Esophagus muscularis mucosa (tissue), 4 donors: ENCODE data around the gene ZSWIM4. TPM values are rescaled to one million over a fixed set of nuclear protein-coding genes. Genes with fewer than 3 reads are reported as not detected.
"Not testable (repeated sequence)": the region's sequence is repeated elsewhere in the genome, so short reads cannot be mapped to it uniquely, and the experiment has no call there.

Experiments
- DNase-seq: peaks from one replicate; pipeline ENCODE4 v3.0.0-alpha.2; 2017; ENCODE audit errors: extremely low spot score
- H3K27ac ChIP-seq, 4 donors: fragments of 200-600 bp; sonication (generic); replicated peaks in 1 of 4; 1 replicate in 3 of 4; 2 replicates in 1 of 4; pipeline ENCODE4 v1.5.1; 2016 to 2019; ENCODE audit warnings: mild to moderate bottlenecking in 1 of 4
- H3K27me3 ChIP-seq, 4 donors: fragments of 200-600 bp; sonication (generic); one replicate each; pipeline versions ENCODE4 v1.5.1 to v1.6.0; 2016 to 2019
- H3K36me3 ChIP-seq, 4 donors: fragments of 200-600 bp; sonication (generic); one replicate each; pipeline ENCODE4 v1.5.1; 2016 to 2019
- H3K4me1 ChIP-seq, 4 donors: fragments of 200-600 bp; sonication (generic); one replicate each; pipeline ENCODE4 v1.5.1; 2016 to 2019
- H3K4me3 ChIP-seq, 4 donors: fragments of 200-600 bp; sonication (generic); 1 replicate in 2 of 4; 2 replicates in 2 of 4; pipeline ENCODE4 v1.5.1; 2016 to 2019; ENCODE audit warnings: mild to moderate bottlenecking in 4 of 4, moderate library complexity in 1 of 4
- H3K9me3 ChIP-seq, 4 donors: fragments of 200-600 bp; sonication (generic); 1 replicate in 3 of 4; 2 replicates in 1 of 4; pipeline ENCODE4 v1.5.1; 2016 to 2019
- CTCF ChIP-seq, 3 experiments: fragments of 200-600 bp in 2 of 3; fragments of 450-650 bp in 1 of 3; sonication (generic) in 2 of 3; IDR thresholded peaks; one replicate each; pipeline ENCODE4 v1.5.1; 2017 to 2019; ENCODE audit warnings: antibody characterized with exemption in 3 of 3, mild to moderate bottlenecking in 2 of 3, moderate library complexity in 1 of 3
- EP300 ChIP-seq: sonication (generic); formaldehyde crosslinking; IDR thresholded peaks from one replicate; pipeline ENCODE4 v1.6.1; 2017; ENCODE audit warnings: antibody characterized with exemption
- POLR2A ChIP-seq: fragments of 450-650 bp; IDR thresholded peaks from one replicate; pipeline ENCODE4 v1.6.1; 2017; ENCODE audit warnings: antibody characterized with exemption, moderate library complexity, mild to moderate bottlenecking, low read depth
- POLR2AphosphoS5 ChIP-seq, 2 donors: sonication (generic); formaldehyde crosslinking; IDR thresholded peaks; one replicate each; pipeline ENCODE4 v1.6.1; 2017; ENCODE audit warnings: antibody characterized with exemption in 2 of 2
- WGBS: methylation state at CpG from one replicate; pipeline ENCODE4 v1.1.5; 2018; 5-methylcytosine and 5-hydroxymethylcytosine counted together
- intact Hi-C: fragments of 100-400 bp; cut with DNase I; formaldehyde crosslinking; loops from one replicate; pipeline ENCODE4 v1.15.1; 2023
- total RNA-seq, 4 donors: library from RNA; depleted of rRNA; stranded (reverse); fragments of >200 nt; gene quantifications; one replicate each; pipeline versions ENCODE4 v1.1.0 to v1.2.1, GENCODE V29; 2016

Gene ZSWIM4
- total RNA-seq, 4 donors from 2014 or later = 5.3 to 11.6 (median 7.8) TPM

GRCh38 chr19:13774217-13775191, 20.7 kb upstream of the ZSWIM4 start, which contains the start of gene C19orf53:
Gene C19orf53 (plus strand): TSS chr19:13774456. CDS start chr19:13774478, 22 bp downstream.
- H3K9me3 ChIP-seq = no peaks in the 10 kb centered on the region
- peak within 1 kb of the TSS; percentile 72 to 95 (median 78) for H3K4me3 ChIP-seq
- intact Hi-C loops = no loop called here
- peaks cover 24 to 72% (median 51%) of the 10 kb centered on the region in 4 donors for H3K36me3 ChIP-seq
- peak; percentile 97 for DNase-seq
- H3K4me1 ChIP-seq = peaks cover 14 to 31% (median 27%) of the 10 kb centered on the region in 4 donors
- no peaks in the 10 kb centered on the region for H3K27me3 ChIP-seq
- H3K27ac ChIP-seq = peak within 1 kb of the TSS; percentile 91 to 97 (median 92)
- 1% methylated on average over 58 of the region's 61 CpGs for WGBS
- TF ChIP-seq EP300 (no peak), POLR2AphosphoS5 (IDR thresholded peaks at IDR 0.05) (peak; percentile 99 to 100), POLR2A (peak; percentile 90), CTCF (IDR thresholded peaks at IDR 0.05) (peak in 1 of 3 experiments; percentile 41)

- 67% methylated on average over 4 of the region's 9 CpGs for WGBS
- H3K4me1 ChIP-seq = peaks cover 27 to 51% (median 45%) of the 10 kb centered on the region in 4 donors
These were observed 16.8 kb upstream of the ZSWIM4 start for GRCh38 chr19:13778398-13778797.

GRCh38 chr19:13778847-13779246, 16.4 kb upstream of the ZSWIM4 start:
- Histone ChIP-seq H3K9me3 (no peaks in the 10 kb centered on the region), H3K27me3 (no peaks in the 10 kb centered on the region), H3K36me3 (peaks cover 18 to 37% (median 30%) of the 10 kb centered on the region in 4 donors), H3K4me1 (peaks cover 25 to 47% (median 41%) of the 10 kb centered on the region in 4 donors), H3K4me3 (no peak overlapping the region), H3K27ac (no peak overlapping the region)
- TF ChIP-seq POLR2A (no peak), POLR2AphosphoS5 (IDR thresholded peaks at IDR 0.05) (no peak), EP300 (no peak), CTCF (IDR thresholded peaks at IDR 0.05) (no peak)
- intact Hi-C loops = no loop called here
- no peak for DNase-seq
- WGBS = 86% methylated on average over 5 of the region's 6 CpGs

More at GRCh38 chr19:13778398-13778797, 16.8 kb upstream of the ZSWIM4 start:
- TF ChIP-seq CTCF (IDR thresholded peaks at IDR 0.05) (no peak), POLR2A (no peak), POLR2AphosphoS5 (IDR thresholded peaks at IDR 0.05) (no peak), EP300 (no peak)
- Histone ChIP-seq H3K36me3 (peaks cover 18 to 37% (median 30%) of the 10 kb centered on the region in 4 donors), H3K9me3 (no peaks in the 10 kb centered on the region), H3K4me3 (no peak overlapping the region), H3K27ac (no peak overlapping the region), H3K27me3 (no peaks in the 10 kb centered on the region)
- intact Hi-C loops = no loop called here
- DNase-seq = no peak

- Histone ChIP-seq H3K4me1 (peaks cover 22 to 48% (median 43%) of the 10 kb centered on the region in 4 donors), H3K36me3 (peaks cover 18 to 37% (median 30%) of the 10 kb centered on the region in 4 donors), H3K27ac (peak overlapping the region in 1 of 4 donors; percentile 73)
- not testable (repeated sequence) for H3K27me3 ChIP-seq, H3K9me3 ChIP-seq, DNase-seq, H3K4me3 ChIP-seq
- intact Hi-C loops = loop anchor here (10.0 kb wide), 1 partner anchor 295 kb away; the partner anchor contains the start of gene MISP3
- WGBS = 97% methylated on average over 8 of the region's 8 CpGs
These were observed 15.4 kb upstream of the ZSWIM4 start for GRCh38 chr19:13779794-13780193.

- peak overlapping the region; percentile 63 to 73 (median 70) for H3K27ac ChIP-seq
- H3K4me3 ChIP-seq = no peak overlapping the region
- no peaks in the 10 kb centered on the region for H3K27me3 ChIP-seq
- H3K9me3 ChIP-seq = no peaks in the 10 kb centered on the region
- no peak for DNase-seq
- 3% methylated on average over 5 of the region's 5 CpGs for WGBS
- peaks cover 18 to 32% (median 28%) of the 10 kb centered on the region in 4 donors for H3K36me3 ChIP-seq
- TF ChIP-seq POLR2A (no peak), POLR2AphosphoS5 (IDR thresholded peaks at IDR 0.05) (peak; percentile 83 to 91)
- intact Hi-C loops = loop anchor here (10.0 kb wide), 1 partner anchor 293 kb away; the partner anchor contains the start of gene MISP3
- H3K4me1 ChIP-seq = peaks cover 16 to 37% (median 32%) of the 10 kb centered on the region in 4 donors
These were observed 13.7 kb upstream of the ZSWIM4 start for GRCh38 chr19:13781547-13781946.
